HEK293 (cell line): ENCODE data around the gene CDX1.

Experiments
- CTCF ChIA-PET: fragments of 350-600 bp; formaldehyde crosslinking; extraction: SDS; loops from one replicate; lab custom pipeline; 2021; ENCODE audit warnings: antibody characterized with exemption; lab: Yijun Ruan, JAX
- POLR2A ChIA-PET: fragments of 300-600 bp; formaldehyde crosslinking; extraction: SDS; loops from one replicate; lab custom pipeline; 2020; ENCODE audit warnings: antibody characterized with exemption, inconsistent platforms; lab: Yijun Ruan, JAX
- H3K27ac ChIP-seq: fragments of 200-500 bp; sonication (Bioruptor generic); 2 replicates; pipeline ENCODE4 v1.5.1; 2014; ENCODE audit warnings: low read depth, low read length, control low read depth, inconsistent platforms; ENCODE audit errors: extremely low read depth
- H3K36me3 ChIP-seq, 2 experiments: fragments of 200-500 bp in 1 of 2; sonication (Bioruptor generic) in 1 of 2; 1 replicate in 1 of 2; 2 replicates in 1 of 2; pipeline ENCODE4 v1.5.1; 2014 to 2017; ENCODE audit warnings: inconsistent platforms in 2 of 2, low read length in 2 of 2; ENCODE audit not compliant: control insufficient read depth in 2 of 2, insufficient read depth in 1 of 2
- H3K4me1 ChIP-seq: fragments of 200-500 bp; sonication (Bioruptor generic); 2 replicates; pipeline ENCODE4 v1.5.1; 2014; ENCODE audit warnings: mild to moderate bottlenecking, low read length, inconsistent platforms; ENCODE audit not compliant: control insufficient read depth, insufficient read depth
- H3K4me3 ChIP-seq: 2 replicates; pipeline ENCODE4 v1.5.1; 2011; ENCODE audit warnings: low read depth, mild to moderate bottlenecking, control low read depth, low read length, moderate library complexity
- H3K9me3 ChIP-seq: fragments of 200-500 bp; sonication (Bioruptor generic); 2 replicates; pipeline ENCODE4 v1.5.1; 2014; ENCODE audit warnings: low read depth, low read length, inconsistent platforms; ENCODE audit not compliant: control insufficient read depth, insufficient read depth
- AEBP2 ChIP-seq: fragments of 450-650 bp; formaldehyde crosslinking; IDR thresholded peaks from 2 replicates; pipeline ENCODE4 v1.5.1; 2016; ENCODE audit warnings: missing biosample characterization, missing genetic modification characterization, borderline replicate concordance
- EGR2 ChIP-seq: fragments of 450-650 bp; formaldehyde crosslinking; IDR thresholded peaks from 2 replicates; pipeline ENCODE4 v1.5.1; 2016; ENCODE audit warnings: low read depth, missing biosample characterization, missing genetic modification characterization
- OSR2 ChIP-seq: fragments of 450-650 bp; formaldehyde crosslinking; IDR thresholded peaks from 2 replicates; pipeline ENCODE4 v1.5.1; 2016; ENCODE audit warnings: missing biosample characterization, missing genetic modification characterization
- ZBTB20 ChIP-seq: fragments of 450-650 bp; formaldehyde crosslinking; IDR thresholded peaks from 2 replicates; pipeline ENCODE4 v1.5.1; 2016; ENCODE audit warnings: missing biosample characterization, missing genetic modification characterization
- ZBTB21 ChIP-seq: fragments of 450-650 bp; formaldehyde crosslinking; IDR thresholded peaks from 2 replicates; pipeline ENCODE4 v1.5.1; 2017; ENCODE audit warnings: missing biosample characterization, missing genetic modification characterization
- ZFHX2 ChIP-seq: fragments of 450-650 bp; formaldehyde crosslinking; conservative IDR thresholded peaks from 2 replicates; pipeline ENCODE4 v1.5.1; 2016; ENCODE audit warnings: missing biosample characterization, missing genetic modification characterization
- ZNF223 ChIP-seq: fragments of 450-650 bp; formaldehyde crosslinking; IDR thresholded peaks from 2 replicates; pipeline ENCODE4 v1.5.1; 2016; ENCODE audit warnings: missing biosample characterization, missing genetic modification characterization
- ZNF280C ChIP-seq: fragments of 450-650 bp; formaldehyde crosslinking; IDR thresholded peaks from 2 replicates; pipeline ENCODE4 v1.5.1; 2016; ENCODE audit warnings: missing biosample characterization, missing genetic modification characterization
- ZNF416 ChIP-seq: fragments of 450-650 bp; formaldehyde crosslinking; IDR thresholded peaks from 2 replicates; pipeline ENCODE4 v1.5.1; 2016; ENCODE audit warnings: missing biosample characterization, missing genetic modification characterization
- ZNF544 ChIP-seq: fragments of 450-650 bp; formaldehyde crosslinking; IDR thresholded peaks from 2 replicates; pipeline ENCODE4 v1.5.0; 2017; ENCODE audit warnings: missing biosample characterization, missing genetic modification characterization
- ZNF558 ChIP-seq: fragments of 450-650 bp; formaldehyde crosslinking; IDR thresholded peaks from 2 replicates; pipeline ENCODE4 v1.5.1; 2016; ENCODE audit warnings: missing biosample characterization, missing genetic modification characterization
- ZNF561 ChIP-seq: fragments of 450-650 bp; IDR thresholded peaks from 2 replicates; pipeline ENCODE4 v1.5.1; 2018; ENCODE audit warnings: missing biosample characterization, missing genetic modification characterization, borderline replicate concordance
- ZNF610 ChIP-seq: fragments of 450-650 bp; formaldehyde crosslinking; IDR thresholded peaks from 2 replicates; pipeline ENCODE4 v1.5.1; 2016; ENCODE audit warnings: missing biosample characterization, missing genetic modification characterization, borderline replicate concordance
- ZNF639 ChIP-seq: fragments of 450-650 bp; formaldehyde crosslinking; IDR thresholded peaks from 2 replicates; pipeline ENCODE4 v1.5.1; 2016; ENCODE audit warnings: missing biosample characterization, missing genetic modification characterization
- ZNF830 ChIP-seq: fragments of 450-650 bp; IDR thresholded peaks from 2 replicates; pipeline ENCODE4 v1.5.0; 2018; ENCODE audit warnings: missing biosample characterization, missing genetic modification characterization, low read depth, mild to moderate bottlenecking, moderate library complexity

The CDX1 gene

GRCh38 chr5:150144879-150145278 lies 21.7 kb upstream of the CDX1 start:
- peak; percentile 71 for TF ChIP-seq ZFHX2 (tag by site-specific recombination)
- TF ChIP-seq AEBP2 (tag by site-specific recombination) = no peak
- TF ChIP-seq EGR2 (tag by site-specific recombination) = peak; percentile 75
- no peak overlapping the region for H3K27ac ChIP-seq
- CTCF ChIA-PET = interaction anchor here (0.7 to 2.9 kb wide), 4 partner anchors 15 to 1898 kb away, joined by 3 to 13 read pairs (median 4); no protein-coding TSS in a partner anchor
- no peaks in the 10 kb centered on the region for H3K36me3 ChIP-seq
- H3K9me3 ChIP-seq = no peaks in the 10 kb centered on the region
- POLR2A ChIA-PET = no interaction called here
- no peak overlapping the region for H3K4me3 ChIP-seq
- H3K4me1 ChIP-seq = 0 out of 2 replicates have a peak, but pooled peaks cover 3% of the 10 kb centered on the region

GRCh38 chr5:150146235-150146634 lies 20.3 kb upstream of the CDX1 start:
- Histone ChIP-seq H3K9me3 (no peaks in the 10 kb centered on the region), H3K27ac (no peak overlapping the region), H3K4me1 (0 out of 2 replicates have a peak, but pooled peaks cover 3% of the 10 kb centered on the region), H3K4me3 (no peak overlapping the region), H3K36me3 (no peaks in the 10 kb centered on the region)
- ChIA-PET CTCF (interaction anchor here (1.4 to 2.9 kb wide), 2 partner anchors 16 to 294 kb away, joined by 3 to 13 read pairs; no protein-coding TSS in a partner anchor), POLR2A (no interaction called here)
- TF ChIP-seq ZBTB21 (tag by site-specific recombination) (no peak), ZNF544 (no peak), ZNF416 (tag by site-specific recombination) (no peak), ZNF558 (tag by site-specific recombination) (no peak), ZNF830 (tag by site-specific recombination) (no peak), OSR2 (no peak), ZNF280C (tag by site-specific recombination) (no peak), ZNF610 (tag by site-specific recombination) (no peak), ZNF639 (tag by site-specific recombination) (no peak), ZNF223 (tag by site-specific recombination) (no peak)

- H3K9me3 ChIP-seq = no peaks in the 10 kb centered on the region
- H3K27ac ChIP-seq = no peak overlapping the region
- H3K4me3 ChIP-seq = no peak overlapping the region
- POLR2A ChIA-PET = no interaction called here
- no peaks in the 10 kb centered on the region for H3K36me3 ChIP-seq
- TF ChIP-seq ZBTB20 (tag by site-specific recombination) (0 out of 2 replicates have a peak, but pooled peaks have one; percentile 33), ZNF561 (tag by site-specific recombination) (no peak)
- TF ChIP-seq, all 188 proteins: peak for 1
- 0 out of 2 replicates have a peak, but pooled peaks cover 3% of the 10 kb centered on the region for H3K4me1 ChIP-seq
- CTCF ChIA-PET = interaction anchor here (1.0 kb wide), 1 partner anchor 18 kb away, joined by 3 read pairs; no protein-coding TSS in a partner anchor
Measured at GRCh38 chr5:150146862-150147601, 19.5 kb upstream of the CDX1 start.
